Transverse colon (tissue), 4 donors: ENCODE results near the gene FBXL16. TPM values are rescaled to one million over a fixed set of nuclear protein-coding genes. Genes with fewer than 3 reads are reported as not detected.

Experiments used
- DNase-seq: peaks from one replicate; pipeline ENCODE4 v3.0.0-alpha.2; 2019
- H3K27ac ChIP-seq, 4 donors: fragments of 200-600 bp; sonication (generic); 2 replicates each; pipeline ENCODE4 v1.5.1; 2016 to 2018; ENCODE audit warnings: inconsistent platforms in 4 of 4
- H3K27me3 ChIP-seq: fragments of 200-600 bp; sonication (generic); 2 replicates; pipeline ENCODE4 v1.5.1; 2017; ENCODE audit warnings: inconsistent platforms
- H3K36me3 ChIP-seq, 4 donors: fragments of 200-600 bp; sonication (generic); 2 replicates each; pipeline ENCODE4 v1.5.1; 2017 to 2019; ENCODE audit warnings: inconsistent platforms in 4 of 4
- H3K4me1 ChIP-seq, 4 donors: fragments of 200-600 bp; sonication (generic); 2 replicates each; pipeline ENCODE4 v1.5.1; 2017 to 2020; ENCODE audit warnings: inconsistent platforms in 4 of 4
- H3K4me3 ChIP-seq, 4 donors: fragments of 200-600 bp; sonication (generic); 1 replicate in 1 of 4; 2 replicates in 3 of 4; pipeline versions ENCODE4 v1.5.1 to v1.6.1; 2017 to 2019; ENCODE audit warnings: inconsistent platforms in 4 of 4
- H3K9me3 ChIP-seq, 2 donors: fragments of 200-600 bp; sonication (generic); 2 replicates each; pipeline ENCODE4 v1.5.1; 2017 to 2019; ENCODE audit warnings: inconsistent platforms in 2 of 2
- CTCF ChIP-seq, 5 experiments: fragments of 200-600 bp in 3 of 5; fragments of 450-650 bp in 2 of 5; sonication (generic) in 3 of 5; IDR thresholded peaks; 1 replicate in 2 of 5; 2 replicates in 3 of 5; pipeline ENCODE4 v1.5.1; 2016 to 2017; ENCODE audit warnings: antibody characterized with exemption in 5 of 5, inconsistent platforms in 3 of 5, mild to moderate bottlenecking in 2 of 5, moderate library complexity in 1 of 5
- EP300 ChIP-seq: sonication (generic); formaldehyde crosslinking; IDR thresholded peaks from one replicate; pipeline ENCODE4 v1.6.1; 2017; ENCODE audit warnings: antibody characterized with exemption, low read depth
- POLR2A ChIP-seq: fragments of 450-650 bp; IDR thresholded peaks from one replicate; pipeline ENCODE4 v1.6.1; 2016; ENCODE audit warnings: antibody characterized with exemption, mild to moderate bottlenecking, moderate library complexity
- POLR2AphosphoS5 ChIP-seq, 3 donors: sonication (generic); formaldehyde crosslinking; IDR thresholded peaks; one replicate each; pipeline ENCODE4 v1.6.1; 2016; ENCODE audit warnings: antibody characterized with exemption in 3 of 3
- WGBS, 2 donors: methylation state at CpG; one replicate each; pipeline ENCODE4 v1.1.5; 2018; ENCODE audit warnings: low coverage in 1 of 2; 5-methylcytosine and 5-hydroxymethylcytosine counted together
- in situ Hi-C, 4 donors: fragments of 200-750 bp; cut with MboI; loops; one replicate each; pipeline versions ENCODE4 v1.15.0 to v1.15.1; 2017; ENCODE audit warnings: low sequenced_read_pairs in 3 of 4, low pct_ligation_motif_present in 1 of 4, low pct_unique_long_range_greater_than_20kb in 1 of 4
- intact Hi-C: fragments of 100-400 bp; cut with DNase I; formaldehyde crosslinking; loops from one replicate; pipeline ENCODE4 v1.15.1; 2023; ENCODE audit warnings: low total_unique reads
- total RNA-seq, 4 donors: library from RNA; depleted of rRNA; stranded (reverse); fragments of >200 nt; gene quantifications; one replicate each; pipeline ENCODE4 v1.1.0, GENCODE V29; 2016

The FBXL16 gene
- total RNA-seq, 4 donors from 2014 or later, result 0.60 to 3.5 (median 1.6) TPM; not detected in 1

GRCh38 chr16:709566-710499 lies 4.2 kb upstream of the FBXL16 start:
- no peak overlapping the region for H3K27ac ChIP-seq
- peaks cover 0 to 17% (median 11%) of the 10 kb centered on the region in 4 donors for H3K4me1 ChIP-seq
- in situ Hi-C loops, result loop anchor here in 2 of 4 donors (5.0 to 10.0 kb wide), 2 partner anchors 75 to 77 kb away; partner anchors contain the start of genes CHTF18 (in 2 of the 2) and RPUSD1 (in 2 of the 2)
- no peak for TF ChIP-seq EP300
- TF ChIP-seq POLR2A, result no peak
- TF ChIP-seq POLR2AphosphoS5 (IDR thresholded peaks at IDR 0.05), result no peak
- no peak for TF ChIP-seq CTCF (IDR thresholded peaks at IDR 0.05)
- no peaks in the 10 kb centered on the region for H3K9me3 ChIP-seq
- peaks cover 85% of the 10 kb centered on the region for H3K27me3 ChIP-seq
- intact Hi-C loops, result loop anchor here (5.0 kb wide), 2 partner anchors 77 to 177 kb away; partner anchors contain the start of genes CHTF18 and RPUSD1
- H3K4me3 ChIP-seq, result no peak overlapping the region
- 26% methylated on average over 30 of the region's 30 CpGs; no CpG with 5 or more reads in 1 of the 2 donors for WGBS, 2 donors
- no peaks in the 10 kb centered on the region for H3K36me3 ChIP-seq
- no peak for DNase-seq

GRCh38 chr16:708959-709358 lies 3.4 kb upstream of the FBXL16 start:
- no peak for TF ChIP-seq EP300
- no peak for TF ChIP-seq POLR2A
- TF ChIP-seq CTCF (IDR thresholded peaks at IDR 0.05), result no peak
- WGBS, 2 donors, result 60 to 85% methylated on average over 1 to 3 of the region's 4 CpGs
- intact Hi-C loops, result loop anchor here (5.0 kb wide), 1 partner anchor 178 kb away; no protein-coding TSS in a partner anchor

GRCh38 chr16:708019-708418 lies 2.4 kb upstream of the FBXL16 start:
- H3K27me3 ChIP-seq, result peaks cover 89% of the 10 kb centered on the region
- peaks cover 0 to 9% (median 6%) of the 10 kb centered on the region in 4 donors for H3K4me1 ChIP-seq
- intact Hi-C loops (loop anchor here (5.0 kb wide), 1 partner anchor 179 kb away; no protein-coding TSS in a partner anchor), in situ Hi-C loops (no loop called here)
- H3K9me3 ChIP-seq, result no peaks in the 10 kb centered on the region
- DNase-seq, result no peak
- H3K4me3 ChIP-seq, result no peak overlapping the region
- 40 to 50% methylated on average over 1 to 3 of the region's 3 CpGs for WGBS, 2 donors
- H3K36me3 ChIP-seq, result no peaks in the 10 kb centered on the region
- TF ChIP-seq POLR2AphosphoS5 (IDR thresholded peaks at IDR 0.05), result no peak
- TF ChIP-seq CTCF (IDR thresholded peaks at IDR 0.05), result no peak
- no peak for TF ChIP-seq EP300
- TF ChIP-seq POLR2A, result no peak
- no peak overlapping the region for H3K27ac ChIP-seq

More at GRCh38 chr16:708959-709358, 3.4 kb upstream of the FBXL16 start:
- Histone ChIP-seq H3K27ac (no peak overlapping the region), H3K36me3 (no peaks in the 10 kb centered on the region), H3K9me3 (no peaks in the 10 kb centered on the region), H3K4me3 (no peak overlapping the region), H3K4me1 (peaks cover 0 to 9% (median 6%) of the 10 kb centered on the region in 4 donors), H3K27me3 (peaks cover 86% of the 10 kb centered on the region)
- DNase-seq, result no peak
- in situ Hi-C loops, result no loop called here

GRCh38 chr16:707062-707538 lies 1.5 kb upstream of the FBXL16 start:
- no peak overlapping the region for H3K27ac ChIP-seq
- intact Hi-C loops, result loop anchor here (5.0 kb wide), 1 partner anchor 180 kb away; no protein-coding TSS in a partner anchor

More at GRCh38 chr16:707062-707538, 1.5 kb upstream of the FBXL16 start:
- no peaks in the 10 kb centered on the region for H3K9me3 ChIP-seq
- TF ChIP-seq POLR2A, result no peak
- TF ChIP-seq EP300, result no peak
- 16% methylated on average over 14 of the region's 14 CpGs; no CpG with 5 or more reads in 1 of the 2 donors for WGBS, 2 donors
- no peaks in the 10 kb centered on the region for H3K36me3 ChIP-seq
- H3K27me3 ChIP-seq, result peaks cover 98% of the 10 kb centered on the region
- H3K4me1 ChIP-seq, result peaks cover 0 to 9% (median 6%) of the 10 kb centered on the region in 4 donors
- in situ Hi-C loops, result no loop called here
- no peak overlapping the region for H3K4me3 ChIP-seq
- no peak for DNase-seq
